IPS-NIHi11 (cell line): ENCODE results near the gene SPTBN1.

Experiments
- DNase-seq: peaks from one replicate; pipeline ENCODE4 v3.0.0; 2012; ENCODE audit warnings: mixed read lengths, low spot score

Gene SPTBN1

DNA sequence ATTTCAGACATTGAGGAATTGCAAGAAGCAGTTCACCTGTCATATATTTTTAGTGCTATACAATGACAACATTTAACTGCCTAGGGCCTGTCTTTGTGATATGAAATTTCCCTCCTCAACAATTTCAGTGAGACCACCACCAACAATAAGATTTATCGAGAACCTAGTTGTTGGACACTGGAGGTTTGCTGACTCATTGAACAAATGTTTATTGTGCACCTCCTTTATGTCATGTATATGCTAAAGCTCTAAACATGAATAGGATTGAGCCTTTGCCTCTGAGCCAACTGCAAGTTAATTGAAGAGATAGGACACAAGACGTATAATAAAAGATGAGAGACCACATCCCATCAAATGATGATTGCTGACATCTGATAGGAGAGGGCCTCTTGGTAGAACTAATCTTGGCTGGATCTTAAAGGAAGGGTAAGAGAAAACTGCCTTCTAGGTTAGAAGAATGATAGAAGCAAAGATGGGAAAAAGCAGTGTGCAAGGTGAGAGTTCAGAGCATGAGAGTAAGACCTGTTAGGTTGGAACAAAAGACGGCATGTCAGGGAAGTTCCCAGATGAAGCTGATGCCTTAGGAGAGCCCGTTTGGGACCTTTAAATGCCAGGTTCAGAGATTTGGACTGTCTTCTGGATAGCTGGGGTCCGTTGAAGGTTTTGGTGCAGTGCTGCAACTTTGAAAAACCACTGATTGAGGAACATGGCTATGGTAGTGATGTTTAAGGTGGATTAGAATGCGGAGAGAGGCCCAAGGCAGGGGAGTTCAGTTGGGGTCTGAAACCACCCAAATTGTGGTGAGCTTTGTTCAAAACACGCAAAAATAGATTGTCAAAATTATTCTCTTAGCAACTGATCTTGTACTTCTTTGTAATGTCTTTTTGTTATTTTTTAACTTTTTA lies 134.3 kb downstream of the SPTBN1 start:
- no peak for DNase-seq

DNA sequence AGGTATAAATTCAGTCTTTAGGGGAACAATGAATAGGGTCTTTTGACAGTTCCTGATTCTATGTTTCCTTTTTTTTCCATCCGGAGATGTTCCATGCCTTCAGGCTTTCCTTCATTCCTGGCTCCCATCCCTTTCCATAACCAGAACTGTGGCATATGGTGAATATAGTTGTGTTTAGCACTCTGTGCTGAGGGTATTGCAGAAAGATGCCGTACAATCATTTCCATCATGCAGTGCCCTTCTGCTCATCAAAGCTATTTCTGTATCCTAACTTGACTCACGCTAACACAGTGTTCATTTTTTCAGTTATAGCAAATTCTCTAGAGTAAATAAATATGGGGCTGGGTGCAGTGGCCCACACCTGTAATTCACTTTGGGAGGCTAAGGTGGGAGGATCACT lies 135.4 kb downstream of the SPTBN1 start:
- no peak for DNase-seq

- no peak for DNase-seq
Observed at GRCh38 chr2:54593249-54593648, 137.1 kb downstream of the SPTBN1 start.

- no peak for DNase-seq
Observed at GRCh38 chr2:54594048-54594447, 137.9 kb downstream of the SPTBN1 start.

GRCh38 chr2:54595161-54595803 lies 139.2 kb downstream of the SPTBN1 start:
- no peak for DNase-seq

DNA sequence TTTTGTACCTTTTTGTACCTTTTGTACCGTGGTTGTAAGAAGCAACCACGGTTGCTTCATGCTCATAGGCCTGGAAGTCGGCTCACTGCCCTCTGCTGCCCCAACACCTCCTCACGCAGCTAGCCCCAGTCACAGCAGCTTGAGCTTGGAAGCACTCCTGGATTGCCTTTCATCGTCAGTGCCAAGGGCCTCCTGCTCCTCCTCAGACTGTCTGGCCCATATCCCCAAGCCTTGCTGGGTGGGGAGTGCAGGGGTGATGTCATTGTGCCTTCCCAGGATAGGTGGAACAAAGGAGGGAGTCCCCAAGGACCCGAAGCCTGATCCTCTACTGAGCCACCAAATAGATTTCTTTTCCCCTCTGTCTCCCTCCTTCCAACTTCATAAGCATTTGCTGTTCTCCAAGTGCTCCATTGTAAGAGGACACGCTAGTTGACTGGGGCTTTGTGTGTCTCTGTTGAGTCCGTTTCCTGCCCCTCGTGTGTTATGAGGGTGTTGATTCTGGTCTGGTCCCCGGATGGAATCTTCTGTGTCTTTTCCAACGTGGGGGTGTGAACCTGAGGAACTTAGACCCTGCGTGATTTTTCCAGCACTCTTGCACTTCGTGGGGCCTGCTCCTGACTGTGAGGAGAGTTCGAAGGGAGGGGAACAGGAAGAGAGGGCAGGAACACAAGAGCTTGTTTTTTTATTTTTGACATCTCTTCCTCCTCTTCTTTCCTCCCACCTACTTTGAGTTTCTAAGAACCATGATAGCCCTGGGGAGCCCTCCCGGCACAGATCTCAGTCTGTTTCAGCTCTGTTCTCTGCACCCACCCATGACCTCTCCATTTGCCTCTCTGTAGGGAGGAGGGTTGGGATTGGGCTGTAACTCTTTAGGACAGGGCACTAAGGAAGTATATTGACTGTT lies 140.1 kb downstream of the SPTBN1 start:
- no peak for DNase-seq

DNA sequence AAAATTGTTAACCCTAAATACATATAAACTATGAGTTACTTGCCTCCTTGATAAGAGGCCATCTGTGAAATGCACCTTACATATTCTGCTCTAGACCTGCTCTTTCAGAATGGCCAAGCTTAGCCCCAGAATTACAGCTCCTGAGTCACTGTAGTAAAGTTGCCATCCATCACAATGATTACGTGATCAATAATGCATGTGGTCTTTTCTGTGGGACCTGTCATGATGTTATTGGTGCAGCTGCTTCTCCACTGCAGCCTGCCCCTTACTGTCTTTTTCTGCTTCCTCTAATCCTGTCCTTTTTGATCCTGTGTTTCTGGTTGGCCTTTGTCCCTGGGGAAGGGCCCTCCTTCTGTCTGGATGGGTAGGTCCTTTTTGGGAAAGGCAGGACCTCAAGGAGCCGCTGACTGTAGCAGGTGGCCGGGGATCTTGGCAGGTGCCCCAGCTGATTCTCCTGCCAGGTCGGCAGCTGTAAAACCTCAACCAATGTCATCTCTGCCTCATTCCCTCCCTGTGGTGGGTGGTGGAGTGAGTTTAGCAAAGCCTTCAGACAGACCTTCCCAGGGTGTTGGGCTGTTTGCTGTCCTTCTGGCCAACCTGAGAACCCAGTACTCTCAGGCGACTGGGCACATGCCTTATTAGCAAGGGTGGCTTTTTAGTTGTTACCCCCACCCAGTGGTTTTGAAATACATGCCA lies 141.2 kb downstream of the SPTBN1 start:
- DNase-seq = no peak

DNA sequence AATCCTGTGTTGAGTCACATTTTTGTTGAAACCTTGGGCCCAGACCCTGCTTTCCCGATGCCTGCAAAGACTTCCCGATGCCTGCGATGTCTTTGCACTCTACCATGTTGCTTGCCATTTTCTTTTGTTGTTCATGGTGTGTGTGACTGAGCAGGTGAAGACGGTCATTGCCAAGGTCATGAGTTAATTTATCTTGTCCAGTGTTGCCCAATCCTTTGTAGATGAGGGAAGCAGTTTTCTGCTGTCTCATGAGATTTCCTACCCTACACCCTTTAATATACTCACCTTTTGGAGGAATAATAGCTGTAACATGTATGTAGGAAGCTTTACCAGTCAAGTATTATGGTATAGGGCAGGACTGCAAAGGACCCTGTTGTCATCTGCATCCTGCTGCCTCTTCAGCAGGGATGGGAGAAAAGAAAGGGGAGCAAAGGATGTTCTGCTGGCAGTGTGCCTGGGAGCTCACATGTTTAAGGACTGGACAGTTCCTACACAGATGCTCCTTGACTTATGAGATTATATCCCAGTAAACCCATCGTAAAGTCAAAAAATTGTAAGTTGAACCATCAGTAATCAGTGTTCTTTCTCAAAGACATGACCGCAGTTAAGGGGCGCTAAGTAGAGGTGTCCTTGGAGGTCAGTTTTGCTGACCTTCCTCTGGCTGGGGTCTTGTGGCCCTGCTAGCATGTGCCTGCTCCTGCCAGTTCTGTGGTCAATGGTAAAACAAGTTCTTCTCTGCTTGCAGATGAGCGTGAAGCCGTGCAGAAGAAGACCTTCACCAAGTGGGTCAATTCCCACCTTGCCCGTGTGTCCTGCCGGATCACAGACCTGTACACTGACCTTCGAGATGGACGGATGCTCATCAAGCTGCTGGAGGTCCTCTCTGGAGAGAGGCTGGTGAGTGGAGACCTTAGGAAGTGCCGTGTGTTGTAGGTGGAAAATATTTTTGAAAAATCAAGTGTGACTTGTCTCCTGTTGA lies 142.5 kb downstream of the SPTBN1 start:
- DNase-seq = no peak

DNA sequence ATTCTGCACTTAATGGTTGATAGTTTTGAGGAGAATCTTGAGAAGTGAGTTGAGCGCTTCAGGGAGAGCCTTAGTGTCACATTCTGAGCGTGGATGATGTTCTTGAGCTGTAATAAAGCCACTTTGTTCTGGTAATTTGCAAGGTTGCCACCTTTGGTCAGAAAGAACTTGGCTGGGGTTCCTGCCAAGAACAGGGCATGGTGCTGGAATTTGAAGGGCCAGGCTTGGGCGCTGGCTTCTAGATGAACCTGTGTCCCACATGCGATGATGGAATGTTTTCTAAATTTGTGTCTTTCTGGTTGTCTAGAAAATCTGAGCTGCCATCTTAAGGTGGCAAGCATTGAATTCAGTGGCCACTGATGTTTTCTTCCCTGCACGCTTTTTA lies 143.2 kb downstream of the SPTBN1 start:
- DNase-seq = no peak

- no peak for DNase-seq
Observed at GRCh38 chr2:54599914-54600313, 143.8 kb downstream of the SPTBN1 start.

GRCh38 chr2:54601339-54601738 lies 145.2 kb downstream of the SPTBN1 start:
- DNase-seq = no peak

DNA sequence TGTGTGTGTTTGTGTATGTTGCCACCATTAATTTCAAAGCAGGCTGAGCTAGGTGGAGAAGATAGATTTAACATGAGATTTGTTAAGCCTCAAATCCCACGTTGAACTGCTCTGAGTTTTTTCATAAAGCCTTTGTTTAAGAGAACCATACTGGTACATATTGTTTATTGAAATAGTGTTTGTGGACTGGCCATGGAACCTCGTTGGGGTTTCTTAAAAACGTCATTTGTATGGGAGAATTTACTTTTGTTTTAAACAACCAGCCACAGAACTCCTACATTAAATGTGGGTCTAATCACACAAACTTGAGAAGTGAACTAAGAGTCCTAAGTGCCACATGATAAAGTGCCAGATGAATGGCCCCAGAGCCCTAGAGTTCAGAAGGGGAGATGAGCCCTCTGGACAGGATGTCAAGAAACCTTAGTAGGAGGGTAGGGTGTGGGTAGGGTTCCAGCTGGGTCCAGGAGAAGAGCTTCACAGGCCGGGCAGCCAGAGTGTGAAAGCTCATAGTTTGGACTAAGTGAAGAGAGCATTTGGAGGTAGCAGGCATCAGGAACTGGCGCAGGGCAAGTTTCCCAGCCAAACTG lies 146.7 kb downstream of the SPTBN1 start:
- no peak for DNase-seq

GRCh38 chr2:54603357-54603756 lies 147.2 kb downstream of the SPTBN1 start:
- DNase-seq = no peak

GRCh38 chr2:54603796-54604195 lies 147.7 kb downstream of the SPTBN1 start:
- no peak for DNase-seq

DNA sequence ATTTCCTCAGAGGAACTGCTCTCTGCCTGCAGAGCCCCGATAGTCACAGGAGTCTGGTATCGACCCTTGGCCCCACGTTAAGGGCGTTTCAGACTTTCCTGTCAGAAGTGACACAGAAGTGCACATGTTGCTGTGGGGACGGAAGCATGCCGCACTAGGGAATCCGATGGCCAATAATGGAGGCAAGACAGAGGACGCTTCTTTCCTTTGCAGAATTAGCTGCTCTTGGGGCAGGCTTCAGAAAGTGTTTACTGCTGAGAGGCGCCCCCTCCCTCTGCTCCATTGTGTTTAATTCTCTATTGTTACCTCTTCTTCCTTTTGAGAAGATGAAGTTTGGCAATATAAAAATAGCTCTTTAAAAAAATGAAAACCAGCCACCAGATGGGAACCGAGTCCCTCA lies 148.7 kb downstream of the SPTBN1 start:
- no peak for DNase-seq

DNA sequence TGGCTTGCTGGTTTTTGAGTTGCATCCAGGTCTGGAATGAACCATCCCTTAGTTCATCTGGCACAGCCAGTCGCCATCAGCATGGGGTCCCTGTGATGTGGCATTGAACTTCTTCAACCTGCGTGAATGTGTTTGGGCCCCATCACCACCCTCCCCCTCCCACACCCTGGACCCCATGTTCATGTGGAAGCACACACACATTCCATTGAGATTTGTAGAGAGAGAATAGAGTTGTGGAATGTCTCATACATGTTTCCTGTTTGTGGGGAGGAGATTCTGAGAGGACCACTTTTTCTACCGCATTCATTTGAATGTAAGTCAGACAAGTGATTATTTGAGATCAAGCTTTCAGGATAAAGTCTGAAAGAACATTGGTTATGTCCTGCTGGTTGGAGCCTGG lies 149.7 kb downstream of the SPTBN1 start:
- DNase-seq = no peak

- no peak for DNase-seq
Observed at GRCh38 chr2:54606393-54606958, 150.3 kb downstream of the SPTBN1 start.

GRCh38 chr2:54608224-54608623 lies 152.1 kb downstream of the SPTBN1 start:
- no peak for DNase-seq

DNA sequence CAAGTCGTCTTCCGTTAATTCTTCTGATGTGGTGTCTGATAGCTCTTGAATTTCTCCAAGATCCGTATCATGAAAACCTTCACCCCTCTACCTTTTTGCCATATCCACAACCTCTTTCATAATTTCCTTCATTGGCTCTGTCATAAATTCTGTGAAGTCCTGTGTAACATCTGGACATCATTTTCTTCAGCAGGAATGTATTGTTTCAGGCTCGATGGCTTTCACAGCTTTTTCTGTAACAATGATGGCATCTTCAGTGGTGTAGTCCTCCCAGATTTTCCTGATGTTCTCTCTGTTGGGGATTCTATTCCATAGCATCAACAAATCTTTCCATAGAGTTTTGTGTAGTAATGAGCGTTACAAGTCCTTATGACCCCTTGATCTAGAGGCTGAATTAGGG lies 153.1 kb downstream of the SPTBN1 start:
- DNase-seq = no peak

DNA sequence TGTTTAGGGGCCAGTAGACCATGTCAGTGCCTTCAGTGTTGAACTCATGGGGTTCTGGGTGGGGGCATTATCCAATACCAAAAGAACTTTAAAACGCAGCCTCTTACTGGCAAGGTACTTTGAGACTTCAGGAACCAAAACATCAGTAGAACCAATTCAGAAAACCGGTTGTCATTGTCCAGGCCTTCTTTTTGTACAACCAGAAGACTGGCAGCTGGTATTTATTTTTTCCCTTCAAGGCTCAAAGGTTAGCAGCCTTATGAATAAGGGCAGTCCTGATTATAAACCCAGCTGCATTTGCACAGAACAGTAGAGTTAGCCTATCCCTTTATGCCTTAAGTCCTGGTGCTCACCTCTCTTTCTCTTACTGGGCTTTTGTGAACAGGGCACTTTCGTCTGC lies 153.5 kb downstream of the SPTBN1 start:
- no peak for DNase-seq
